Activated B cell treated with CpG ODN at 0.5 μM for 24 hours (primary cell): Measurements from ENCODE around the gene TCP11L2. TPM values are rescaled to one million over a fixed set of nuclear protein-coding genes. Genes with fewer than 3 reads are reported as not detected.

Experiments used
- ATAC-seq: fragments of 200-7000 bp; cut with Tn5 transposase; one replicate; pipeline ENCODE4 v1.10.0; 2021; ENCODE audit warnings: low read depth, mild to moderate bottlenecking, moderate library complexity
- CTCF ChIA-PET: fragments of 350-600 bp; sonication (Branson Sonifier 250); formaldehyde crosslinking; loops from one replicate; lab custom pipeline; 2021; ENCODE audit warnings: antibody characterized with exemption; lab: Charles Lee
- POLR2A ChIA-PET: fragments of 350-600 bp; sonication (Branson Sonifier 250); formaldehyde crosslinking; loops from one replicate; lab custom pipeline; 2021; ENCODE audit warnings: antibody characterized with exemption; lab: Charles Lee
- DNase-seq: peaks from one replicate; pipeline ENCODE4 v3.0.0; 2022
- H3K27ac Mint-ChIP-seq: one replicate; pipeline ENCODE4 v1.8.0; 2020; ENCODE audit warnings: mixed read lengths
- H3K27me3 Mint-ChIP-seq: one replicate; pipeline ENCODE4 v1.8.0; 2021; ENCODE audit warnings: mixed read lengths
- H3K36me3 Mint-ChIP-seq: one replicate; pipeline ENCODE4 v1.8.0; 2021; ENCODE audit warnings: low read depth, mixed read lengths
- H3K4me1 Mint-ChIP-seq: one replicate; pipeline ENCODE4 v1.8.0; 2021; ENCODE audit warnings: mixed read lengths
- H3K4me3 Mint-ChIP-seq: one replicate; pipeline ENCODE4 v1.8.0; 2020; ENCODE audit warnings: mild to moderate bottlenecking, mixed read lengths
- H3K9me3 Mint-ChIP-seq: one replicate; pipeline ENCODE4 v1.8.0; 2020; ENCODE audit warnings: mixed read lengths
- intact Hi-C: fragments of 100-400 bp; cut with micrococcal nuclease; formaldehyde crosslinking; loops from one replicate; pipeline ENCODE4 v1.15.1; 2024
- total RNA-seq: library from RNA; stranded (reverse); gene quantifications from 2 replicates; pipeline ENCODE4 v1.2.3, GENCODE V29; 2022
- TF ChIP-seq, protein P1 (sequence below): fragments of 200-600 bp; IDR thresholded peaks from one replicate; pipeline ENCODE4 v1.8.0; 2022; ENCODE audit warnings: antibody characterized with exemption, mild to moderate bottlenecking

TCP11L2 gene
- total RNA-seq, 1 donor from 2014 or later: 52.5 TPM

DNA sequence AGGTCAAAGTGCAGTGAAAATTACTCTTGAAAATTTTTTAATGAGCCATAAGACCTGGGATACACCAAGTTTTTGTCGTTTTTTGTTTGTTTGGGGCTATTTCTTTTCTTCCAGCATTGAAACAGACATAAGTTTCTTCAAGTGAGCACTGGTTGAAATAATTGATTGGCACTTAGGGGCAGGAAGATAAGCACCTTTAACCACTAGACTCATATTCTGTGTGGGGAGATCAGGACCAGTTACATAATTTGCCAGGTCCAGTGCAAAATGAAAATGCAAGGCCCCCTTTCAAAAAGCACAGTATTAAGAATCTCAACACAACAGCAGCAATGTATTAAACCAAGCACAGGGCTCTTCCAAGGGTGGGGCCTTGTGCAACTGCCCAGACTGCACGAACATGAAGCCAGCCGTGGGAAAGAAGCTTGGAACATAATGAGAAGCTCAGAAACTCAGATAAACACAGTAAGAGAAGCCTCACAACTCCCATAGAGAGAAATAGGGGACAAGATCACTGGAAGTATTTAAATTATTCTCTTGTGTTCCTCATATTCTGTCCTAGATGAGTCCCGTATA is 3.2 kb upstream of the TCP11L2 start:
- POLR2A ChIA-PET: interaction anchor here (1.1 kb wide), 1 partner anchor 11 kb away, joined by 3 read pairs; no protein-coding TSS in a partner anchor
- Mint-ChIP-seq H3K4me3 (no peak overlapping the region), H3K4me1 (peaks cover 45% of the 10 kb centered on the region), H3K9me3 (no peaks in the 10 kb centered on the region), H3K36me3 (peaks cover 9% of the 10 kb centered on the region), H3K27ac (peak overlapping the region; percentile 63), H3K27me3 (no peaks in the 10 kb centered on the region)
- ATAC-seq (no peak), DNase-seq (no peak)
- TF ChIP-seq, protein P1, sequence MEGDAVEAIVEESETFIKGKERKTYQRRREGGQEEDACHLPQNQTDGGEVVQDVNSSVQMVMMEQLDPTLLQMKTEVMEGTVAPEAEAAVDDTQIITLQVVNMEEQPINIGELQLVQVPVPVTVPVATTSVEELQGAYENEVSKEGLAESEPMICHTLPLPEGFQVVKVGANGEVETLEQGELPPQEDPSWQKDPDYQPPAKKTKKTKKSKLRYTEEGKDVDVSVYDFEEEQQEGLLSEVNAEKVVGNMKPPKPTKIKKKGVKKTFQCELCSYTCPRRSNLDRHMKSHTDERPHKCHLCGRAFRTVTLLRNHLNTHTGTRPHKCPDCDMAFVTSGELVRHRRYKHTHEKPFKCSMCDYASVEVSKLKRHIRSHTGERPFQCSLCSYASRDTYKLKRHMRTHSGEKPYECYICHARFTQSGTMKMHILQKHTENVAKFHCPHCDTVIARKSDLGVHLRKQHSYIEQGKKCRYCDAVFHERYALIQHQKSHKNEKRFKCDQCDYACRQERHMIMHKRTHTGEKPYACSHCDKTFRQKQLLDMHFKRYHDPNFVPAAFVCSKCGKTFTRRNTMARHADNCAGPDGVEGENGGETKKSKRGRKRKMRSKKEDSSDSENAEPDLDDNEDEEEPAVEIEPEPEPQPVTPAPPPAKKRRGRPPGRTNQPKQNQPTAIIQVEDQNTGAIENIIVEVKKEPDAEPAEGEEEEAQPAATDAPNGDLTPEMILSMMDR: no peak
- intact Hi-C loops: no loop called here
- CTCF ChIA-PET: interaction anchor here (3.2 kb wide), 1 partner anchor 16 kb away, joined by 31 read pairs; no protein-coding TSS in a partner anchor

DNA sequence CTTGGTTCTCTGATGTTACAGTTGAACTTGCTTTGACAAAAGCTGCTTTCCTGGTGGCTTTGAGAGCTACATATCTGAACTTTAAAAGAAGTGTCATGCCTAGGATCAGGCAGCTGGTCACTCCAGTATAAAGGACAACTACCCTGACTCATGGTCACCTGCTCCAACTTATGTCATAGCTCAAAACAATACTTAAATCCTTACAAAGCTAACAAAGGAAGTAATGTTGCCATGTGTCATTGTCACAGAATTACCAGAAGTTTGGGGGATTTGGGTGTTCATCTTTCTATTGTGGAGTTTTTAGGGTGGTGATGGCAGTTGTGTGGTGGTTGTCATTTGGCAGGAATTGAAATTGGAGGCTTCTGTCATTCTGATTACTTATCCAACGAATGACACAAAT is 1.8 kb upstream of the TCP11L2 start:
- intact Hi-C loops: loop anchor here (1.0 to 10.0 kb wide), 8 partner anchors 7 to 1196 kb away; partner anchors contain the start of genes APPL2 and WASHC4
- H3K27me3 Mint-ChIP-seq: no peaks in the 10 kb centered on the region
- CTCF ChIA-PET: interaction anchor here (1.2 to 3.2 kb wide), 5 partner anchors 11 to 73 kb away, joined by 4 to 31 read pairs (median 8); partner anchors contain the start of gene POLR3B
- TF ChIP-seq, protein P1: no peak
- H3K4me1 Mint-ChIP-seq: peaks cover 60% of the 10 kb centered on the region
- no peak for DNase-seq
- H3K27ac Mint-ChIP-seq: peak overlapping the region; percentile 95
- POLR2A ChIA-PET: interaction anchor here (1.2 to 5.7 kb wide), 8 partner anchors 7 to 57 kb away, joined by 4 to 84 read pairs (median 18); partner anchors contain the start of genes CKAP4 and POLR3B
- H3K9me3 Mint-ChIP-seq: no peaks in the 10 kb centered on the region
- peaks cover 21% of the 10 kb centered on the region for H3K36me3 Mint-ChIP-seq
- peak overlapping the region; percentile 88 for H3K4me3 Mint-ChIP-seq
- no peak for ATAC-seq

DNA sequence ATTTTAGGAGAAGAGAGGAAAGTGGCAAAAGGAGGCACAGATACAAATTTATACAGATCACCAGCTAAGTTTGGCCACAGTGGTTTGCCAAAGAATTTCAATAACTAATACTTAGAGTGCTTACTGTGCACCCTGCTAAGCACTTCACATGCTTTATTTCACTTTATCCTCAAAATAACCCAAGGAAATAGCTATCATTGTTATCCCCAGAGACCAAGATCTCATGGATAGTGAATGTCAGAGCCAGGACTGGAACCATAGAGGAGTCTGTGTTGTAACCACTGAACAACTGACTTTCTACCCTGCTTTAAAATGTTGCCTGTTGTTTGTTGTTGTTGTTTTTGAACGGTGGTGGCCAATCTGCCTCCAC is 1.3 kb upstream of the TCP11L2 start:
- H3K36me3 Mint-ChIP-seq: peaks cover 21% of the 10 kb centered on the region
- peak overlapping the region; percentile 95 for H3K27ac Mint-ChIP-seq
- no peaks in the 10 kb centered on the region for H3K27me3 Mint-ChIP-seq
- ATAC-seq (no peak), DNase-seq (no peak)
- ChIA-PET POLR2A (interaction anchor here (1.0 to 5.7 kb wide), 15 partner anchors 8 to 74 kb away, joined by 3 to 84 read pairs (median 11); partner anchors contain the start of genes CKAP4 and POLR3B), CTCF (interaction anchor here (1.0 to 3.2 kb wide), 7 partner anchors 12 to 78 kb away, joined by 4 to 31 read pairs (median 7); partner anchors contain the start of gene POLR3B)
- no peaks in the 10 kb centered on the region for H3K9me3 Mint-ChIP-seq
- H3K4me3 Mint-ChIP-seq: peak overlapping the region; percentile 88
- H3K4me1 Mint-ChIP-seq: peaks cover 65% of the 10 kb centered on the region
- TF ChIP-seq, protein P1: no peak
- intact Hi-C loops: loop anchor here (1.0 to 10.0 kb wide), 8 partner anchors 8 to 1196 kb away; partner anchors contain the start of genes APPL2 and WASHC4

DNA sequence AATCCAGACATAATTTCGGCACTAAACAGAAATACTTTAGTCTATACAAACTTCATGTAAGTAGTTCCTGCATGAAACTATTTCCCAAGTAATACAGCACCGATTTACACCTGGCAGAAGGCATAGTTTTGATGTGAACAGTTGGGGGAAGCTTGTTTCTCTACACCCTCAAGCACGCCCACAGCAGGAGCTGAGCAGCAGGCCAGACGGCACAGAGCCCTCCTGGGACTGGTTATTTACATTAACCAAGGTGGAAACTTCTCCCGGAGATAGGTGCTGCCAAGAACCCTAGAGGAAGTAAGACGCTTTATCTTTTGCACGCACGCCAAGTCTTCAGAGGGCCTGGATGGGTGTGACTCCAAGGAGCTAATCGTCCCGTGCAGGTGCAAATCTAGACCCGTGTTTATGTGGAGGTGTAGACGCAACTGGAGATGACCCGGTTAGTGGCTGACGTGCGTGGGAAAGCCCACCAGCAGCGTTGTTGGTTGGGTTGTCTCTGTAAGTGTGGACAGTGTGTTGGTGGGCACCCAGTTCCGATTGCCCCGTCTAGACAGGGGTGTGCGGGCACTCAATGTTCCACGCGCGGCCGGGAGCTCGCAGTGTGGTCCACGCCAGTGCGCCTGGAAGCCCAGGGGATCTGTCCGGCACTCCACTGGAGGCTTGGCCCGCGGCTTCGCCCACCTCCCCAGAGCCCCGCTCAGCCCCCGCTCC is 767 bp upstream of the TCP11L2 start:
- CTCF ChIA-PET: interaction anchor here (1.0 to 3.2 kb wide), 5 partner anchors 18 to 78 kb away, joined by 6 to 31 read pairs (median 8); partner anchors contain the start of gene POLR3B
- Mint-ChIP-seq H3K27me3 (no peaks in the 10 kb centered on the region), H3K4me1 (peaks cover 69% of the 10 kb centered on the region), H3K27ac (peak overlapping the region; percentile 95), H3K4me3 (peak overlapping the region; percentile 88), H3K9me3 (no peaks in the 10 kb centered on the region), H3K36me3 (peaks cover 23% of the 10 kb centered on the region)
- POLR2A ChIA-PET: interaction anchor here (0.5 to 5.7 kb wide), 19 partner anchors 8 to 1194 kb away, joined by 3 to 84 read pairs (median 6); partner anchors contain the start of genes CKAP4, POLR3B and WASHC4
- ATAC-seq (peak; percentile 64), DNase-seq (peak; percentile 70)
- intact Hi-C loops: loop anchor here (1.0 to 10.0 kb wide), 13 partner anchors 8 to 1197 kb away; partner anchors contain the start of genes APPL2, CKAP4, POLR3B and WASHC4
- TF ChIP-seq, protein P1: no peak
